Activated CD4-positive, alpha-beta T cell treated with anti-CD3 and anti-CD28 coated beads for 4 hours (primary cell): Measurements from ENCODE around the gene ALAS1.

ENCODE experiments used
- DNase-seq, 2 donors: peaks; one replicate each; pipeline ENCODE4 v3.0.0-alpha.2; 2020

The ALAS1 gene

DNA sequence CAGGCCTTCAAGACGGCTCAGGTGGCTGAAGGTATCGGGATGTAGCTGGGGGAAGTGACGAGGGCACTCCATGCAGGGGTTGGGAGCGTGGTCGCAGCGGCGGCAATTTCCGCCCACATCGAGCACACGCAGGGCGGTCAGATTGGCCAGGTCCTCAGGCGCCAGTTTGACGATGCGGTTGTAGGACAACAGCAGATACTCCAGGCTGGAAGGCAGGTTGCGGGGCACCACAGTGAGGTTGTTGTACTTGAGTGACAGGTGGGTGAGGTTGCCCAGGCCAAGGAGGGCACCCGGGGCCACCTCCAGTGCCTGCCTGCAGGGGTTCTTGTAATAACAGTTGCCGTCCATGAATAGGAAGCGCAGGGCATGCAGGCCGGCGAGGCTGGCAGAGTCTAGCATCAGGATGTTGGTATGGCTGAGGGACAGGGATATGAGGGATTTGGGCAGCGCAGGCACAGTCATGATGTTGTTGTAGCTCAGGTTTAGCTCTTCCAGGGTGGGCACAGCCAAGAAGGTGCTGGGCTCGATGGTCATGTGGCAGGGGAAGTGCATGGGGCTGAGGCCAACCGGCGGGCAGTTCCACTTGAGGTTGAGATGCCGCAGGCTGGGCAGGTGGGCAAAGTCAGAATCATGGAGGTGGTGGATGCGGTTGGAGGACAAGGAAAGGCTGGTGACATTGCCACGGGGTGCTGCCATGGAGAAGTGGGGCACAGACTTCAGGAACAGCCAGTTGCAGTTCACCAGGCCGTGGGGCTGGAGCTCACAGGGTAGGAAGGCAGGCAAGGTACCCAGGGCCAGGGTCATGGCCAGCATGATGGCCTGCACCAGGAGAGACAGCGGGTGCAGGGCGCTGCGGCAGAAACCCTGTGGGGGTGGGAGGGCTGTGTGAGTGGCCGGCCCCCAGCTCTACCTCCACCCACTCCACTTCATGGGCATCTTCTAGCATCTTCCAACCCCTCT lies 25.8 kb downstream of the ALAS1 start:
- no peak for DNase-seq

DNA sequence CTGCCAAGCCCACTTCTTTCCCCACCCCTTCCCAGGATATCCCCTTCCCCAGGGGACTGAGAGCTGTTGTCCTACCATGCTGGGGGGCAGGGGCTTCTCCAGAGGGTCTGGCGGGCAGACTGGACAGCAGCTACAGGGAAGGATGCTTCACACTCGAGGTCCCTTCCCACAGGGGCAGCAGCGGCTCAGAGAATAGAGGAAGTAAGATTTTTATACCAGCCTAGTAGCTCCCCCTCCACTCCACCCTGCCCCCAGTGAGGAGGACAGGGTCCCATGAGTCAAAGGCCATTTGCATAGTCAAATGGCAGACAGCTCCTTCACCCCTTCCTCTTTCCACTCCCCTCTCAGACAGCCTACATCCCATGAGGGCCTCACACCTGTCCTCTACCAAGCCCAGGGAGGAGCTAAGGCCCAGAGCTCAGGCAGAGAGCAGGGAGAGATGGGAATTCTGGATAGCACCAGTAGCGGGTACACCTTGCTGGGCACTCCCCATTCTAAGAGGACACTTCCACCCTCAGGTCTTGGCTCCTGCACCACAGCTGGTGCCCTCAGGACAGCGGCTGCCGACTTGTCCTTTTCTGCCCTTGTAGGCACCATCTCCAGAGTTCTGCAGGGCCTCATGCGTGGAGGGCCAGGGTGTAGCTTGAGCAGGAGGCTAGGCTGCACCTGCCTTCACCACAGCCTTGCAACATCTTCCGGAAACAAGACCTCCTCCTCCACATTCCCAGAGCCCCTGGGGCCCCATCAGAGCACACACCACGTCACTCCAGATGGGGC lies 27.7 kb downstream of the ALAS1 start, which contains the start of gene TLR9:
Gene TLR9 (minus strand): TSS at position 194 of the 777 bp plus-strand sequence. CDS start 116 bp downstream, at position 78.
- no peak for DNase-seq

DNA sequence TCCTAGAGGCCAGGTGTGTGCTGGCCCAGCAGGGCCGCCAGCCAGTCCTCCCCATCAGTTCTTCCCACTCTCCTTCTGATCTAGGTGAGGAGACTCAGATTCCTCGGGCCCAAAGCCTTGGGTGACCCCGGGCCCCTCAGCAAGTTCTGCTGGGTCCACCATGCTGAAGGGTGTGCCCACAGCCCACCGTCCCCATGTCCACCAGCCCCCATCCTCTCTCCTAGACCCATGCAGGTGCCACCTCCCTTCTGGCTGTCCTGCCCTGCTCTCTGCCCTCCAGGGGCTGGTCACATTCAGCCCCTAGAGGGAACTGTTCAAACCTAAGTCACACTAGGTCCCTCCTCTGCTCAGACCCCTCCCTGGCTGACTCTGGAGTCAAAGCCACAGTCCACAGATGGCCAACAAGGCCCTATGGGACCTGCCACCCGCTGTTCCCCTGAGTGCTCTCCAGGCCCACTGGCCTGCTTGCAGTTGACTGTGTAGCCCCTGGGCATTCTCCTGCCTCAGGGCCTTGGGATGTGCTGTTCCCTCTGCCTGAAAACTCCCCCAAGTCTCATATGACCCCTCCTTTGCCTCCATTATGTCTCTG lies 28.4 kb downstream of the ALAS1 start:
- DNase-seq = no peak

DNA sequence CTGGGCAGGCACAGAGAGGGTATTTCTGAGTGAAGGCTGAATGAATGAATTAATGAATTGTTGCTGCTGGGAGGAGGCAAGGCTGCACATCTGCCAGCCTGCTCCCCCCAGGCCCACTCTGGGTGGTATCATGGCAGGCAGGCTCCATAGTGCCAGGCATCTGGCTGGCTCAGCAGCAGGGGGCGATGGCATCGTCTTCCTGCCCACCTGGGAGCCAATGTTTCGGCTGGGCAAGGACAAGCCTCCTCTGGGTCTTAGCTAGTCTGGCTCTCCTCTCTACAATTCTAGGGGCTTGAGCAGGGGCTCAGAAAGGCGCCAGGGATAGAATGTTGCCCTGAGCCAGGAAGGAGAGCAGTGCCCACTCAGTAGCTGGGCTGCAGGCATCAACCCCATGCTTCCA lies 29.2 kb downstream of the ALAS1 start:
- no peak for DNase-seq

DNA sequence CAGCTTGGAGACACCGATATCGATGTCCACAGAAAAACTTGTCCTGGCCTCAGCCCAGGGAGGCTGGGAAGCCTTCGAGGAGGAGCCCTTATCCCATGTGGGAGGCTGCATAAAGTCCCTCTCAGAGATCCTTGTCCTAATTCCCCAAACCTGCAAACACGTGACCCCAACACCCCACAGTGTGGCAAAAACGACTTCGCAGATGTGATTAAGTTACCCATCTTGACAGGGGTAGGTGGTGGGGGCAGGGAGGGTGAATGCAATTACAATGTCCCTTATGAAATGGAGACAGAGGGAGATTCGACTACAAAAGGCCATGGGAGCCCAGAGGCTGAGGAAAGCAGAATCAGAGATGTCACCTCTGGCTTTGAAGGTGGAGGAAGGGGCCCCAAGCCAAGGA lies 29.8 kb downstream of the ALAS1 start:
- no peak for DNase-seq

DNA sequence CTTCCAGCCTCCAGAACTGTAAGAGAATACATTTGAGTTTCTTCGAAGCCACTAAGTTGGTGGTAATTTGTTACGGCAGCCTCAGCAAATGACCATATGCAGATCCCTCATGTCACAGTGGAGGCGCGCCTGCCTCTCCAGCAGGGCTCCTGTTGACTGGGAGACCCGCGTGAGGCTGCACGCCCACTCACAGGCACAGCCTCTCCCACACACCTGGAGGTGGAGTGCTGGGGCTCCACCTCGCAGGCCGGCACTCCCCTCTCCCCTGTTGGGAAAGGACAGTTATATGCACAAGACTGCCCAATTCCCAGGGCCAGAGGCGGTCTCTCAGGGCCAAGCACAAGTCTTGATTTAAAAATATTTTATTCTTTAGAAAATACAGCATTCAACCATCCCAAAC lies 30.3 kb downstream of the ALAS1 start:
- DNase-seq = no peak

DNA sequence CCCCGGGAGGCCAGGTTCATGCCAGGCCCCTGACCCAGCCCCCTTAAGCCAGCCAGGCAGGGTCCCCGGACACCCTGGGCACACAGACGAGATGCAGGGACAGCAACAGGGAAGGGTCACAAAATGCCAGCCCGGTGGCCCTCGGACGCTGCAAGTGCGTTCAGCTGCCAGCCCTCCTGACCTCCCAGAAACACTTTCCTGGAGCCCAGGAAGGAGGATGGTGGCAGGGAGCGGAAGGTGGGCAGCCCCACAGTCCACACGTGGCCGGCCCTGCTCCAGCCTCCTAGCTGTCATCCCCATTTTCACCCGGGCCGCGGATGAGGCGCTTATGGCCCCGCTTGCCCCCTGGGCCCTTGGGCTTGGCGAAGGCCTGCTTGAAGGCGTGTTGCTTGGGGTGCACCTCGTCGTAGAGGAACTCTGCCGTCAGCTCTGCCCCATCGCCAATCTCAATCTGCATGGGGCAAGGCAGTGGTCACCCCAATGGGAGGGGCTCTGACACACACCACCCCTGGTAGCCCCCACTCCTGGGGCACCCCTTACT lies 30.9 kb downstream of the ALAS1 start:
- DNase-seq = no peak

DNA sequence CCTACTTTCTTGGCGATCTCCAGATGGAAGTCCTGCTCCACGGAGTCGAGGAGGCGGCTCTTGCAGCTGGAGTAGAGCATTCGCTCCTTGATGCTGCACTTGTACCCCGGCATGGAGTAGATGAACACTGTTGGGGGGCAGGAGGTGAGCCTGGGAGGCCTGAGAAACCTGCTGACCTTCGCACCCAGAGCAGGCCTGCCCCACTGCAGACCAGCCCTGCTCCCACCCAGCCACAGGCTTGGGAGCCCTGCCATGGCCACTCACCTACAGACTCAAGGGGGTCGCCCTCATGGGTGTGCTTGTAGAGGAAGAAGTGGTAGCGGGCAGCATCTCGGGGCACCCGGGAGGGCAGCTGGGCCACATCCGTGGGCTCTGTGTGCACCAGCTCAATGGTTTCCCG lies 31.7 kb downstream of the ALAS1 start:
- DNase-seq = no peak

DNA sequence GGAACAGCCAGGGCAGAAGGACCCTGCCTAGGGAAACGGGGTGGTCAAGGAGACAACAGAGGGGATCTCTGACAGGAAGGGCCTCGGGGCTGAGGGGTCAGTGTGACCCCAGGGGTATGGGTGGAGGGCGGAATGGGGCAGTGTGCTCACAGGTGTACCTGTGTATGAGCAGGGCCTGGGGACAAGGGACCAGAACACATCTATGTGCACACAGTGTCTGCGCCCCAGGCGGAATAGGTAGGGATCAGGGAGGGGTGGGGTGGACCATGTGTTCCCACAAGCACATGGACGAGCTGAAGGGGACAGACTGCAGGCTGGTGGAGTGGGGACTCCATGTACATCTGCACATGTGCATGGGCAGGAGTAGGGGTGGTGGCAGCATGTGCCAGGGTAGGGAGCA lies 32.5 kb downstream of the ALAS1 start:
- no peak for DNase-seq

DNA sequence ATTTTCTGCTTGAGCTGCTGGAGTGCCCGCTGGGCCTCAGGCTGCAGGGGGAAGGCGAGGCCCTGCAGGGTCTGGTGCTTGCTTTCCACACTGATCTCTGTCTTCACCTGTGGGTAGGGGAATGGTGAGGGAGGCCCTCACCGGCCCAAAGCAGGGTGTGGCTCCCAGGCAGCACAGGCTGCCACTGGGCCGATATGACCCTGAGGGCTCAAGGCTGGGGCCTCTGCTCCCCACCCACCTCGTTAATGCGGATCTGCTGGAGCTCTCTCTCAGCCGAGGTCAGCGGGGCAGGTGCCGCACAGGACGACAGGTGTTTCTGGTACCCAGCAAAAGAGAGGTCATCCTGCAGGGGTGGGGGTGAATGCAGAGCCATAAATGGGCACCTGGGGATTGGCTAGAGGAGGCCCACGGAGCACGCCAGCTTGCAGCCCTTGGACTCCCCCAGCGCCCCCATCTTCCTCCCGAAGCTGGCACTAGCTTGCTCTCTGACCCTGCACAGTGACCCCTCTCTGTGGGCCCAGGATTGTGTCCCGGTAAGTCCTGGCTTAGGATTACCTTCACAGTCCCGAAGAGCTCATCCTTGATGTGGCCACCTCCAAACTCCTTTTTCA lies 33.0 kb downstream of the ALAS1 start:
- DNase-seq = no peak

DNA sequence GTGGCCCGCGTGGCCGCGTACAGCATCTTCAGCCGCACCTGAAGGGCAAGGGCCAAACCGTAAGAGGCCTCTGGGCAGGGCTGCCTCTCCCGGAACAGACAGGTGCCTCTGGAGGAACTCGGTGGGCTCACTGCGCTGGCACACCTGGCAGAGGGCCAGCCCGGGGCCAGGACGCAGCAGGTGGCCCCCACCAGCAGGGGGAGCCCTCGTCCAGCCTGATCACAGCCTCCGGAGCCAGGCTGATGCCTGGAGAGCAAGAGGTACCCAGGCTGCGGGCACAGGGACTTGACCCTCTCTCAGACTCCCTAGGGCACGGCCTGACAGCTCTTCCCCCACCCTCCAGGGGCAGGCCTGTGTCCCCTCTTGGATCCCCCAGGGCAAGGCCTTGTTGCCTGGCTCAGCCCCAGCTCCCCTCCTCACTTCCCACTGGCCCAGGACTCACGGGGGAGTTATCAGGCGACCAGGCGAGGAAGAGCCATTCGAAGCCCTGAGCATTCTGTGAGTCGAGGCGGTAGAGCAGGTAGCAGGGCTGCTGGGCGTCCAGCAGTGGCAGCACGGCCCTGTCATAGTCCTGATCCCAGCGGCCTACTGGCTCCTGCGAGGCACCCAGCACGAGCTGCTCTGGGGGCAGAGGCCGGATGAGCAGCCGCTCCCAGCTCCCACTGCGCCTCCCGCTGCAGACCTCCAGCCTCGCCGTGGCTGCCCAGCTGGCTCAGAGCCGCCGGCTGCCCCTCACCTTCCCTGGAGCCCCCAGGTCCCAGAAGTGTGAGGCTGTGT lies 33.7 kb downstream of the ALAS1 start:
- peak; percentile 90 to 93 for DNase-seq

DNA sequence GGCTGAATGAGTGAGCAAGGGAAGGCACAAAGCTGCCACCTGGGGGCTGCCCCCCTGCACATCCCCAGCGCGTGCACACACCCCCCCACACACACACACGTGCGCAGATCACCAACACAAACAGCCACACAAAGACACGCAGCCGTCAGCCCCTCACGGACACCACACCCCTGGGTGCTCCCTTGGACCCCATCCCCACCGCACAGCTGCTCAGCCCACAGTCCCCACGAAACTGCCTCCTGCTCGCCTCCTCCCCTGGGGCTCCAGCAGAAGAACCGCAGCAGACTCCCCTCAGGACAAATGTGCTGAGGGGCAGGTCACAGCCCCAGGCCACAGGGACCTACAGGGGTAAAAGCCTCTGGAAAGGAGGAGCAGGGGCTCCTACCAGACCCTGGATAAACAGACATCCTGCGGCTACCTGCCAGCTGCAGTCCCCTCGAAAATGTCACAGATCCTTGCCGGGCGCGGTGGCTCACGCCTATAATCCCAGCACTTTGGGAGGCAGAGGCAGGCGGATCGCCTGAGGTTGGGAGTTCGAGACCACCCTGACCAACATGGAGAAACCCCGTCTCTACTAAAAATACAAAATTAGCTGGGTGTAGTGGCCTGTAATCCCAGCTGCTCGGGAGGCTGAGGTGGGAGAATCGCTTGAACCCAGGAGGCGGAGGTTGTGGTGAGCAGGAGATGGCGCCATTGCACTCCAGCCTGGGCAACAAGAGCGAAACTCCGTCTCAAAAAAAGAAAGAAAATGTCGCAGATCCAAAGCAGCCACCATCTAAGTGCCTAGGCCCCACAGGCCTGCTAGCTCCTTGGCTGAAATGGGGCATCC lies 34.5 kb downstream of the ALAS1 start:
- no peak for DNase-seq

DNA sequence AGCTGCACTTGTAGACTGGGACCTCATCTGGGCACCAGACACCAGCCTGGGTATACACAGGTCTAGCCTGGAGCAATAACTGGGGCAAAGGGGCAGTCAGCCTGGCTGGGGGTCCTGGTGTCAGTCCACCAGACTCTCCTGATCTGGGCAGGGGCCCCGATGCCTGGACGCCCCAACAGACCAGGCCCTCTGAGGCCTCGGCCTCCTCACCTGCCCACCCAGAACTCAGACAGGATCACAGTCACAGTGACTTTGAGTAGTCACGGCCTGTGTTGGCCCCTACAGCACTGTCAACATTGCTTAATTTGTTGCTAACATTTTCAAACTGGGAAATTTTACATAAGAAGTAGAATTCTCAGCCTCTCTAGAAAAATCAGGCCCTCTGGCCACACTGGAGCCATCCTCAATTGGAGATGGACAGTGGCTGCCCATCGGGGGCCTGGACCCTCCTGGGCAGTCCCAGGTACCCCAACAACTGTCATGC lies 35.2 kb downstream of the ALAS1 start:
- no peak for DNase-seq

DNA sequence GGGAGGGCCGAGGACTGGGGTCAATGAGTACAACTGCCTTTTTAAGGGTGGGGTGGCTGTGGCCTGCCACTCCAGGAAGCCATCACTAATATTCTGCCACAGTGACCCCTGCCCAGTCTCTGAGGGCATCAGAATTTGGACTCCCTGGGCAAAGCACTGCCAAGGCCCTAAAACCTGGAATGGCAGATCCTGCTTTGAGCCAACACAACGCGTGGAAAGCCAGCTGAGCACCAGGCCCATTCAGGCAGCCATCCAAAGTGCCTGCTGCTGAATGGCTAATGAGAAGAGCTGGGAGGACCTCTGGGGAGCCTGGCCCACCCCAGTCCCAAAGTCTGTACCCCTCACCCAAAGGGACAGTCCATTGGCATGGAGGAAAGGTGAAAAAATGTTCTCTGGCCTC lies 36.0 kb downstream of the ALAS1 start:
- no peak for DNase-seq

DNA sequence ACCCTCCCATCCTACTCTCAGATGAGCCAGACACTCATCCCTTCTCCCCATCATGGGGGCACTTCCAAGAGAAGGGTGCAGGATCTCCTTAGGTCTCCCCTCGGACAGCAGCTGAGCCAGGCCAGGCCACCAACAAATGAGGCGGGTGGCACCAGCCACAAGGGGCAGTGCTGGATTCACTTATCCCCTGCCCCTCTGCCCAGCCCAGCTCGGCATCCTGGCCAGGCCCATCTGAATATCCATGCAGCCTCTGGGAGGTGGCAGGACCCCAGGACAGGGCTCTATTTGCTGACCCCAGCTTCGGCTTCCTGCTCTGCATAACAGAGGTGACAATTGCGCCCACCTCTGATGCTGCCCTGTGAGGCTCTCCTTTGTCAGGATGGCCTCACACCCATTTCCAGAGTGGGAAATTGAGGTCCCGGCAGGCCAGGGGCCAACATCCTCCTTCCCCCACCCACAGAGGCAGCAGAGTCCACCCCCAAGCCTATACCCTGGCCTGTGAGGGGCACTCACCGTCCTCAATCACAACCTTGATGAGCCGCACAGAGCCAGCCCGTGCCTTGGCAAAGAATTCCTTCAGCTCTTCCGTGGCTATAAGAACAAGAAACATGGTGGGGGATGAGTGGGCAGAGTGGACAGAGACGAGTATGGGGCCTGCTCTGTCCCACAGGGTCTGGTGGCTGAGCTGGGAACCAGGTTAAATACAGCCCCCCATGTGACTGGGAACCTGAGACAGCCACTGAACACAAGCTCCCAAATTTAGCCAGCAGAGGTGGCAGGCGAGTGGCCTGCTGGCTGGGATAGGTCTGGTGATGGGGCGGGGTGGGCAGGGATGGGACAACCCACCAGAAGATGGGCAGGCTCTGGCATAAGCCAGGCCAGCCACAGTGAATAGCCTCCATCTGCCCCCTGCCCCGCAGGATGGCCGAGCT lies 36.8 kb downstream of the ALAS1 start:
- no peak for DNase-seq

DNA sequence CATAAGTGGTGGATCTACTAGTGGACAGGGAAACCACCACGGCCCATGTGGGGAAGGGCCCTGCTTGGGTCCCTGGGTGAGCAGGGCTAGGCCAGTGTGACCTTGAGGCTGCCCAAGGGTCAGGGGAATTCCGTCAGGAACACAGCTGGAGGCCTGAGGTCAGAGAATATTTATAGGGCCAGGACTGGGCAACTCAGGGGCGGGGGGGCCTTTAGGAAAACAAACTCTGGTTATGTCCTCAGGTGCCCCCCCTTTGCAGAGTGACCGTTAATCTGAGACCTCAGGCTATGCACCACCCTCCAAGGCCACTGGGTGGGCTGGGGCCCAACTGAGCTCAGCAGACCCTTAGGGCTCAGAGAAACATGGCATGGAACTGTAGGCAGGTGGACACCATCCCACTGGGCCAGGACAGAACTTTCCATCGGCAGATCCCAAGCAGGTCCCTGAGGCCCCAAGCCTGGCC lies 38.5 kb downstream of the ALAS1 start:
- no peak for DNase-seq

DNA sequence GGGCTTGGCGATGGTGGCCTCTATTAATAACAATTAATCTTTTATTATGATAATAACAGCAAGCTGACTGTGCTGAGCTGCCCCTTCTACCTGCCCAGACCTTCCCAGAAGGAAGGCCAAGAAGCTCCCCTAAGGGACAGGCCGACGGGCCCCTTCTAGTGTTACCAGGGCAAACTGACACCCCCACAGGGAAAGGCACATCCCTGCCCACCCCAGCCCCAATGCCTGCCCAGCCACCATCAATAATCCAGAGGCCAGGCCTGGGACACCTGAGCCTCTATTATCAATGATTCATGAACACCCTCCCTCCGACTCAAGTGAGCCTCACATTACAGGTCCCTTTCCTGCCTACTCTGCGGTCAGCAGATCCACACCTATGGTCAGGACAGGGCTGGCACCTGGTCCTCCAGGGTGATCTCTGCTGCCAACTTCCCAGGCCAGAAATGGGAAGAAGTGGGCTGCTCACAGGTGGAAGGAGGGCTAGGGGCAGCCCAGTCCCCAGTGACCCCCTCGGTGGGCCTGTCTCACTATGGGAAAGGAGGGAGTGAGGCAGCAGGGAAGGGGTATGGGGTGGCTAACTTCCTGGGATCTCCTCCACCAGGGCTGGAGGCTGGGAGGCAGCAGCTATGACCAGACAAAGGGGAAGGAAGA lies 39.2 kb downstream of the ALAS1 start:
- DNase-seq = no peak

DNA sequence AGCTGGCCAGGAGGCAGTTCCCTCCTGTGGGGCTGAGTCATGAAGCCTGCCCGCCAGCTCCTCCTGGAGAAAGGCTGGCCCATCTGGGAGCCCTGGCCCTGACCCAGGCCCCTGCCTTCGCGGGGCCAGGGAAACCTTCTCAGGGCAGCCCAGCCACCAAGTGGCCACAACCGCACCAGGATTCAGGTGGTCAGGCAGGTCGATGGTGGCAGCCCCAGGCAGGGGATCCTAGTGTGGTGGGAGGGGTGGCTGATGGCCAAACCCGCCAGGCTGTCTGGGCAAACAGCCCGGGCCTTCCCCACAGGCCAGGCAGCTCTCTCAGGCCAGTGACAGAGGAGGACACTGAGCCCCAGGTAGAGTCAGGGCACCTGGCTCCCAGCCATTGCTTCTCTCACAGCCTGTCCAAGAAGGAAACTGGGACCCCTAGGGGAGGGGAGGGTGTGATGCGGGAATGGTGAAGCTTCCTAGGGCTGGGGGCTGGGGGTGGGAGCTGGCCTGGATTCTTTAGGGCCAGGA lies 39.8 kb downstream of the ALAS1 start:
- no peak for DNase-seq
